ENCODE data around the gene C1orf232. TPM values are rescaled to one million over a fixed set of nuclear protein-coding genes. Genes with fewer than 3 reads are reported as not detected.

C1orf232 gene
- total and polyA plus RNA-seq, 2 of the 8 experiments (the other 6 are each of a cell fraction or from before 2014, with no cell fraction given): not detected

- TF ChIP-seq CHD7 (IDR thresholded peaks at IDR 0.05; ENCODE audit: insufficient replicate concordance, low read length) (no peak), RAD21 (IDR thresholded peaks at IDR 0.05 in 1 of 2, conservative IDR thresholded peaks at IDR 0.05 in 1 of 2; ENCODE audit: low read depth in 2 of 2, low read length in 2 of 2) (no peak)
These were observed 13.0 kb upstream of the C1orf232 start (continued) for GRCh38 chr1:26181586-26182382.

Data from H1 (cell line).